H7 (cell line): Measurements from ENCODE around the gene PRDM1. TPM values are rescaled to one million over a fixed set of nuclear protein-coding genes. Genes with fewer than 3 reads are reported as not detected.
"Not testable (repeated sequence)": the region's sequence is repeated elsewhere in the genome, so short reads cannot be mapped to it uniquely, and the experiment has no call there.

Experiments used
- DNase-seq: peaks from one replicate; pipeline ENCODE4 v3.0.0; 2012
- H3K27me3 ChIP-seq: 2 replicates; pipeline ENCODE4 v1.6.0; 2011; ENCODE audit warnings: mild to moderate bottlenecking, low read length; ENCODE audit not compliant: control insufficient read depth, insufficient read depth
- H3K36me3 ChIP-seq: replicated peaks from 2 replicates; pipeline ENCODE4 v1.5.1; 2011; ENCODE audit warnings: low read length; ENCODE audit not compliant: control insufficient read depth, insufficient read depth
- H3K4me3 ChIP-seq: 2 replicates; pipeline ENCODE4 v1.5.1; 2011; ENCODE audit warnings: low read depth, mild to moderate bottlenecking, control low read depth, low read length, moderate library complexity; ENCODE audit not compliant: insufficient read depth
- total RNA-seq: library from RNA; depleted of rRNA; stranded (reverse); fragments of >200 nt; shearing (Covaris generic); gene quantifications from 2 replicates; pipeline ENCODE4 v1.2.3, GENCODE V29; 2014

PRDM1 gene
- total RNA-seq, 1 experiment from 2014 or later: 2.4 TPM

- no peak overlapping the region for H3K4me3 ChIP-seq
- no peaks in the 10 kb centered on the region for H3K27me3 ChIP-seq
- no peaks in the 10 kb centered on the region for H3K36me3 ChIP-seq
- no peak for DNase-seq
Observed at GRCh38 chr6:106141441-106142237, 55.5 kb downstream of the PRDM1 start.

DNA sequence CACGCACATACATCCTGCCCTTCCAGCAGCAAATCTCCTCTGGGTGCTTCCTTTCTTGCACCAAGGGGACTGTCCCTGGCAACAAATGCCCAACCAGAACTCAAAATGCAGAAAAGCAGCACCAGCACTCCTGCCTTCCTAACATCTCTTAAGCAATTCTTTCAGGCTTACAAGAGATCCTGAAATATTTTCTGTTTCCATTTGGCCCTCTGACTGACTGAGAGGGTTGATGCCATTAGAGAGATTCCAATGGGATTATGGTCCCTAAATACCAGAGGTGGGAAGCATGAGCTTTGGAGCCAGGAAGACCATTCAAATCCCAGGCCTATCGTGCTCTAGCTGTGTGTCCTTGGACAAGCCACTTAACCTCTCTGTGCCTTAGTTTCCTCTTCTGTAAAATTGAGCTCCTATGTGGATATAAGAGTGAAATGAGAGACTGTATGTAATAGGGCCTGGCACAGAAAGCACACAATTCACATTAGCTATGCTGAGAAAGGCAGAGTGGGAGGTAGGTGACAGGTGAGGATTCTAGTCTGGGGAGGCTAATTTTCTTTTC lies 56.8 kb downstream of the PRDM1 start:
- Histone ChIP-seq H3K4me3 (no peak overlapping the region), H3K36me3 (no peaks in the 10 kb centered on the region), H3K27me3 (no peaks in the 10 kb centered on the region)
- no peak for DNase-seq

DNA sequence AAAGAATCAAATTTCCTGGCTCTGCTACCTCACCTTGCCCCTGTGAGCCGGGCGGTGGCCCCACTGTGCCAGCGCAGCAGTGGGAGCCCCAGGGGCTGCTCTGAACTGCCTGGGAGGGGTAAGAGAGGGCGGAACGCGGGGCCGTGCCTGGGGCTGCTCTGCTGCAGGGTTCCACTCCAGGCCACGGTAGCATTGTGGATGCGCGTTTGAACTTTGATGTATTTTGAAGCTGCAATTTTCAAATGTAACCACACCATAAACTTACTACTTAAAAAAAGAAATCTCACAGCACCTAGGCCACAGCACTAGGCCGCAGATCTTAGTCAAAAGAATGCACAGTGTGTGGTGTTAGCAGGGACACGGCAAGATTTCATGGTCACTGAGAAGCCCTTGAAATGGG lies 57.5 kb downstream of the PRDM1 start:
- Histone ChIP-seq H3K4me3 (no peak overlapping the region), H3K27me3 (no peaks in the 10 kb centered on the region), H3K36me3 (no peaks in the 10 kb centered on the region)
- no peak for DNase-seq

DNA sequence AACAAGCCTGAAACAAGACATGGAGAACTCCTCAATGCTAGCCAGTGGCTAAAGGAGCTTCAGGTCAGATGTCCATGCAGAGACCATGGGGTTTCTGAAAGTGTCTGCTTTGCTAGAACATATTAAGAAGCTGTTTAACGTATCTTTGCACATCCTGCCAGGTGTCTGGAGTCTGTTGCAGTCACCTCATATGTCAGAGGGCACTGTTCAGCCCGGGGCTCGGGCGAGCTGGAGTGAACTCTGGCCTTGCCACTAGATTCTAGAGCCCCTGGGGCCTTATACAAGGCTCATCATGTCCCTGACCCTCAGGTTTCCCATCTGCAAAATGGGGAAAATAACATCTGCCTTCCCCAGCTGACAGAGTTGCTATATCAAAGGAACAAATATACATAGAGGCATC lies 59.0 kb downstream of the PRDM1 start:
- Histone ChIP-seq H3K4me3 (no peak overlapping the region), H3K27me3 (no peaks in the 10 kb centered on the region), H3K36me3 (no peaks in the 10 kb centered on the region)
- no peak for DNase-seq

DNA sequence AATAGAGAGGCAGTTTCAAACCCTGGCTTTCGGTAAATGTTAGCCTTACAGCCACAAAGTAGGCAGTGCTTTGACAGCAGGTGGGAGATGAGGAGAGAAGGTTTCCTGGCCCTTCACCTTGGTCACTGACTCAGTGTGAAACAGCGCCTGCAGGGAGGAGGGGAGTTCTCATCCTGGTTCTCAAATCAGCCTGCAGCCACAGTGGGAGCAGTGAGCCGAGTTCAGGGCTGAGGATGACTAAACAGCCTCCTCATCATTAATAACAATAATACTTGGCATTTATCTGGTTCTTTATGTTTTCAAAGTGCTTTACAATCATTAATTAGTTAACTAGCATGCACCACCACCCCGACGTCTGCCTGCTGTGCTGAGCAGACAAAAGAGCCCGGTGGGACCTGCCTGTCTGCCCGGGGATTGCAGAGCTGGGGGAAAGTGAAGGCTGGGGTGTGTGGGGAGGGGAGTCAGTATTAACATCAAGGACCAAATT lies 59.6 kb downstream of the PRDM1 start:
- peak; percentile 41 for DNase-seq
- H3K27me3 ChIP-seq: no peaks in the 10 kb centered on the region
- H3K36me3 ChIP-seq: no peaks in the 10 kb centered on the region
- no peak overlapping the region for H3K4me3 ChIP-seq

DNA sequence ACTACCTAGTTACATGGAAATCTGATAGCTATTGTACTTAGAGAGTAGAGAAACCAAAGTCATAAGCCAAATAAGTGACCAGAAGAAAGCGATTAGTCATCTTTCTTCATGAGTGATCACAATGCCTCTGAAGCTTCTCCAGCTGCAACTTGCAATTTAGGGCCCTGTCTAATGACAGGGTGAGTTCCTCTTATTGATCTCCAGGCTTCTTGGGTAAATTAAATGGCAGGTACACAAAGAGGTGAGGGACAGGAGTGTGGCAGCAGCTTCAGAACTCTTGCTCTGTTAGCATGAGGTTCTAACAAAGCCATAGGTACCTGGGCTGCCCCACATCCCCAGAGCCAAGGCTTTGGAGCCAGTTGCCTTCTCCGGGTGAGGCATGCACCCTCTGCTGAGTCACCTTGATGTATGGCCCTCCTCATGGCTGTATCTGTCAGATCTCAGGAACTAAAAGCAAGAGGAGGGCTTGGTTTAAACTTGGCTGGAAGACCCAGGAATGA lies 60.8 kb downstream of the PRDM1 start:
- no peak for DNase-seq
- Histone ChIP-seq H3K36me3 (no peaks in the 10 kb centered on the region), H3K27me3 (no peaks in the 10 kb centered on the region), H3K4me3 (no peak overlapping the region)

DNA sequence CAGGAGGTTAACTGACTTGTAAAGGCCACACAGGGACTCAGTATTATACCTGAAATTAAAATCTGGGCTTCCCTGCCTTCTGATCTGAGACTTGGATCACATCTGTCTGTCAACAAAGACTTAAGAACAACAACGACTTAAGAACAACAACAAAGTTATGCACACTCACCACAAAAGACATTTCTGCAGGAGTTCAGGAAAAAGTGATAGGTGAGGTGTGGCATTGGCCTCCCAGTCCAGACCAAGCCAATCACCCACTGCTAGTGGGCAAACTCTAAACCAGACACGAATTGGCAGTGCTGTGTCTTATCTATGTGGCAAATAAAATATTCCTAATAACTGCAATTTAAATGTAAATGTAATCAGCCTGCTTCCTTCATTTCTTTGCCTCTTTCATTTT lies 61.3 kb downstream of the PRDM1 start:
- no peak for DNase-seq
- no peak overlapping the region for H3K4me3 ChIP-seq
- no peaks in the 10 kb centered on the region for H3K27me3 ChIP-seq

DNA sequence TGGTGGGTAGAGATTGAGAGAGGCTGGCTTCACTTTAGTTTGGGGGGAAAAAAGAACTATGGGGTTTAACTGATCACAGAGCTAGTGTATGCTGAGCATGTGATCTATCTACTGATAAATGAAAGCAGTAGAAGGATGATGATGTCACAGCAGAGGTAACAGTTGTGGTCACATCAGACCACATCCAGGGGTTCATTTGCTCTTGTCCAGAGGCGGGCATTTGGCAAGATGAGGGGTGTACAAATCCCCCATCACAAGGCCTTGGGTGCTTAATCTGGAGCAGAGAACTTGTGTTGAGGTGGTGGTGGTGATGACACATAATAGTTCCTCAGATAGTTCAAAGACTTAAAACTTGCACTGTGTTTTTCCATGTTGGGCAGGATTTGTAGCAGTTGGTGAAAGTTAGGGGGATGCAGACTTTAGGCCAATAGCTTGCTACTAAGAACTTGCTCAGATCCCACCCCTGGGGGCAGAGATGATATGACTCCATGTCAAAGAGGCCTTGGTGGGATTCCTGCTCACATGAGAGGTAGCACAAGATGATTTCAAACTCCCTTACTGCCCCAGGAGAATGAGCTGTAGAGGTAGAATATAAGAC lies 63.4 kb downstream of the PRDM1 start:
- DNase-seq: no peak
- Histone ChIP-seq H3K4me3 (no peak overlapping the region), H3K36me3 (no peaks in the 10 kb centered on the region), H3K27me3 (no peaks in the 10 kb centered on the region)

More for the DNA sequence above, 61.3 kb downstream of the PRDM1 start:
- H3K36me3 ChIP-seq: no peaks in the 10 kb centered on the region

- H3K27me3 ChIP-seq, H3K4me3 ChIP-seq, H3K36me3 ChIP-seq, DNase-seq: not testable (repeated sequence)
Observed at GRCh38 chr6:106152476-106152875, 66.3 kb downstream of the PRDM1 start.

GRCh38 chr6:106152952-106153351 lies 66.8 kb downstream of the PRDM1 start:
- H3K36me3 ChIP-seq: no peaks in the 10 kb centered on the region
- H3K4me3 ChIP-seq: no peak overlapping the region
- H3K27me3 ChIP-seq: no peaks in the 10 kb centered on the region
- no peak for DNase-seq

- Histone ChIP-seq H3K36me3 (no peaks in the 10 kb centered on the region), H3K4me3 (no peak overlapping the region), H3K27me3 (no peaks in the 10 kb centered on the region)
- DNase-seq: peak; percentile 55
Observed at GRCh38 chr6:106154326-106154725, 68.2 kb downstream of the PRDM1 start.

DNA sequence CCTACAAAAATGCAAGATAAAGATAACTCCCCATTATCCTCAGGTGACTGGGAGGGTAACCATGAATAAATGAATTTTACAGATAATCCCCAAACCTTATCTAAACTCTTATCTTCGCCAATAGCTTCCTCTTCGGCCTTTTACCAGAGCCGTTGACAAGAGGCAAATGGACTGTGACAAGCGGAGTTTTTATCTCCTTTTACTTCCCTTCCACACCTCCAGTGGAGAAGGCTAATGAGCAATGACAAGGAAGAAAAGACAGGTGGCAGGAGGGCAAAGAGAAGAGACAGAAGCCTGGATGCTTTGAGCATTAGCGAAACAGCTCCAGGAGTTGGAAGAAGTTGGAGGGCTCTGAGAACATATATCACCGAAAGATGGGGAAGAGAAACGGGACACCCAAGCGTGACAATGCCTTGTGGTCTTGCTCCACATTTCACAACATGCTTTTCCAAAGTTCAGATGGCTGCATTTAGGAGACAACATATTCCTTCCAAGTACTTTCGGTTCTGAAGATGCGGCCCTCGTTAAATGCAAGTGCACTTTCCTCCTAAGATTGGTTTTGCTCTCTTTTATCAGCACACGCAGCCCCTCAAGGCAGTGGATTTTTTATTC lies 69.2 kb downstream of the PRDM1 start:
- Histone ChIP-seq H3K36me3 (no peaks in the 10 kb centered on the region), H3K27me3 (no peaks in the 10 kb centered on the region), H3K4me3 (no peak overlapping the region)
- no peak for DNase-seq

GRCh38 chr6:106156413-106156812 lies 70.3 kb downstream of the PRDM1 start:
- H3K4me3 ChIP-seq: no peak overlapping the region
- DNase-seq: no peak
- no peaks in the 10 kb centered on the region for H3K36me3 ChIP-seq
- H3K27me3 ChIP-seq: no peaks in the 10 kb centered on the region

- DNase-seq: no peak
- no peak overlapping the region for H3K4me3 ChIP-seq
- no peaks in the 10 kb centered on the region for H3K27me3 ChIP-seq
- no peaks in the 10 kb centered on the region for H3K36me3 ChIP-seq
Observed at GRCh38 chr6:106156863-106157262, 70.7 kb downstream of the PRDM1 start.

GRCh38 chr6:106158816-106159215 lies 72.7 kb downstream of the PRDM1 start:
- H3K27me3 ChIP-seq: no peaks in the 10 kb centered on the region
- H3K4me3 ChIP-seq: no peak overlapping the region
- H3K36me3 ChIP-seq: no peaks in the 10 kb centered on the region
- no peak for DNase-seq
